Measurements from ENCODE around the gene PPP1R12A.
"Not testable (repeated sequence)": the region's sequence is repeated elsewhere in the genome, so short reads cannot be mapped to it uniquely, and the experiment has no call there.

PPP1R12A gene

DNA sequence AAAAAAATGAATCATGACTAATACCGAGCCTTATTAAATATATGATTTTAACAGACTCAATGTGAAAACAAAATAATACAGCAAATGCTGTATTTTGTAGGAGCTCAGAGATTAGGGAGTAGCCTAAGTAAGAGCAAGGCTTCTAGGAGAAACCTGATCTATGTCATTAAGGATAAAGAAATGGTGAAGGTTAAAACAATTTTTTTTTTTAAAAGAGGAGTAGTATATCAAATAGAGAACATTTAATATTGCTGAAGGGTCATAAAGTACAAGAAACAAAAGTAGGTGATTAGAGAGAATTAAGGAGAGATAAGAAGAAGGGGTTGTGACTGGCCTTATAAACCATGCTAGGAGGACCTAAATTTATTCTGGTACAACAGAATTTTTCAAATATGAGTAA, 39.1 kb downstream of the PPP1R12A start:
- in situ Hi-C loops (cut with MboI; ENCODE audit: low sequenced_read_pairs) = no loop called here

DNA sequence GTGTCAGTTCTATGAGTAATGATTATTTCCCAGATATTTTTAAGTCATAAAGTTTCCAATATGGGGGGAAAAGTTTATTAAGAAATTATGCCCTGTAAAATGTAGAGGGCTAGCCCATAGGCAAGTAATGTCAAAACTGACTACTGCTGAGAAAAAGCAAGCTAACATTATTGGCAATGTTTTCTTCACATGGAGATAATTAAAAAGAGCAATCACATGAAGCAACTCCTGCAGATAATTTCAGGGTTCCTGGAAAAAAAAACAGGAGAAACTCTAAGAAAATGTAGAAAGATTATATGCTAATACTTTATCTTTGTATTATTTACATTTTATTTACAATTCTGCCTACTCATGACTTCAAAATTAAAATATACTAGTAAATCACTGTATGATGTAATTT, 39.8 kb downstream of the PPP1R12A start:
- in situ Hi-C loops (cut with MboI; ENCODE audit: low sequenced_read_pairs) = no loop called here

DNA sequence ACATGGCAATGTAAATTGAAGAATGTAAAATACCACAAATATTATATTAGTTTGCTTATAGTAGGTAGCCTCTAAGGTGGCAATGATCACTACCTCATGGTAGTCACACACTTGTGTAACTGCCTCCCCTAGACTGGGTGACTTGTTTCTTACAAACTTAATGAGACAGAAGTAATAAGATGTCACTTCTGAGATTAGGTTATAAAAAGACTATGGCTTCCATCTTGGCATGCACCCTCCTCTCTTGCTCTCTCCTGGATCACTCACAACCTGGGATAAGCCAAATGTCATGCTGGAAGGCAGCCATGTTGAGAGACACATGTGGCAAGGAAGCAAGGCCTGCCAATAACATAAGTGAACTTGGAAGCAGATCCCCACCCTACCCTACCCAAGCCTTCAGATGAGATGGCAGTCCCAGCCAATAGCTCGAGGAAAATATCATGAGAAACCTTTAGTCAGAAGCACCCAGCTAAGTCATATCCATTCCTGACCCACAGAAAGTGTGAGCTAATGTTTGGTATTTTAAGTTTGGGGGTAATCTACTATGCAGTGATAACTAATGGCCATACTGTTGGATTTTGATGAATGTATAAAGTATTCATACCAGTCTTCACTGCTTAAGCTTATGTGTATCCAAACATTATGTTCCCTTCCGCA, 43.3 kb downstream of the PPP1R12A start:
- in situ Hi-C loops (cut with MboI; ENCODE audit: low sequenced_read_pairs) = no loop called here

DNA sequence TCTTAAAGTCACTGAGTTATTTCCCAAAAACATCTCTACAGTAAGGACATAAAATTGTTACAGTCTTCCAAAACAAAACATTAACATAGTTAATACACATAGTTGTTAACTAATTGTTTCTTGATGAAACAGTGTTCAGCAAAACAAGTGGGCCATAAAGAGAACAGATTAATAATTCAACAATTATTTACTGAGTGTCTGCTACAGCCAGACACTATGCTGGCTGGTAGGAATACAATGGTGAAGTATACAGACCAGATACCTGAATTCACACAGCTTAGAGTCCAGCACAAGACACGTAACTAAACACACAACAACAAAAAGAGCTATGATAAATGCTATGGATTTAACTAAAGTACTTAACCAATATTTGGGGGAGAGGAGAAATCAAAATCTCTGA, 47.0 kb downstream of the PPP1R12A start:
- in situ Hi-C loops (cut with MboI; ENCODE audit: low sequenced_read_pairs) = no loop called here

DNA sequence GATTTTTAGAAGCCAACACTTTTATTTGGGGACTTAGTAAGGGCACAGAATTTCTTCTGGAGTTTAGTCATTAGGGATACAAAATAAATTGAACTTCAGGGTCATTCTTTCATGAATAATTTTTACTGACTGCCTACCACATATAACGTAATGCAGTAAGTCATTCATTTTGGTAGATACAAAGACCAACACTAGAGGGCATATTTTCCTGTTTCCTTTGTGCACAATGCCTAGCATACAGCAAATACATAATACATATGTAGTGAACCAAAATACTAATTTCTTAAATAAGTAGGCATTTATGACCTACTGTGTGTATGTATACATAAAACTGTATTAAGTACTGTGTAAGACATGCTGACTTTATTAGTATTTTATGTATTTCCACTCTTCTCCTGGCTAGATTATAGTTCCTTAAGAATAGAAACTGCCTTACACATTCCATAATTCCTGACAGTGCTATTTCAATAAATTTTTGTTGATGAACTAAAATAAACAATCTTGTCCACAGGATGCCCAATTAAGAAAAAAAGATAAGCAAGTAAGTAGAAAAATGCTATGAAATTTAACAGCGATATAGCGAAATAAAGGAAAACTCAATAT, 47.9 kb downstream of the PPP1R12A start:
- in situ Hi-C loops (cut with MboI; ENCODE audit: low sequenced_read_pairs) = no loop called here

DNA sequence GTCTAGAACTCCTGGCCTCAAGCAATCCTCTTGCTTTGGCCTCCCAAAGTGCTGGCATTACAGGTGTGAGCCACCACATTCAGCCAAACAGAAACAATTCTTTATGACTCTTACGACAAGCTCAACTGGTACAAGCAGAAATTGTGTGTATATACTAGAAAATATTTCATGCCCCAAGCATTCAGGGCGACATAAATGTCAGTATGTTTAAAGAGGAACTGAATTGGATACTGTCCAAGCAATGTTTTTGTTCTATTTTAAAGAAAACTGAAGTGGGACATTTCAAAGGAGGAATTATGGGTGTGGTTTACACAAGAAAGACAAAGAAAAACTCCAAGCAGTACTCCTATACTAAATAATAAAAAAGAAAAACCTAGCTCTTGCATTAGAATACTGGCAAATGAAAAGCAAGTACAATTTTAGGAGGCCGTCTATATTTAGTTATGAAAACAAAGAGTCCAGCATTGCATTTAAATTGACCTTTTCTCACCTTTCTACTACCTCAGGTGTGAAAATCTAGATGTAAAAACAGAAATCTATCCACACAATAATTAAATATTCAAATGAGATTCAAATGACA, 48.9 kb downstream of the PPP1R12A start:
- in situ Hi-C loops (cut with MboI; ENCODE audit: low sequenced_read_pairs) = no loop called here

DNA sequence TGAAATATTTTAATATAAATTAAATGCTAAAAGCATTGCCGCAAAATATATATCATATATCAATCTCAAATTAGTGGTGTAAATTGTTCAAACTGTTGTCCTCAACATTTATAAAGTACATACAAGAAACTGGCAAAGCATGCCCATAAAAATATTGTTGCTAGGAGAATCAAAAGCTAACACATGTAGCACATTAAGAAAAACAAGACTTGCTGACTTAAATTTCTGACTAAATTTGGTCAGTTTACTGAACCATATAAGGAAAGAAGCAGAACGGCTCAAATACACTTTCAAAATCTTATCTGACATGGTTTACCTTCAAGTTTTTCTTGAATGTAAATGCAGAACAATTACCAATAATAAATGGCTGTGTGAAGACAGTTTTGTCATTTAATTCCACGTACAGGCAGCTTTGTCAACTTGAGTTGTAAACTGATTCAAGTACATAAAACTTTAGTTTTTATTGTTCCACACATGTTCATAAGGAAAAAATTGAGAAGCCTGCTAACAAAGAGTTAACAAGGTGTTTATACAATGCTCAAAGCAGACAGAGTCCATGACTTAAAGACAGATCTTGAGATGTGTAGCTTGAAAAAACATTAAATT, 50.4 kb downstream of the PPP1R12A start:
- in situ Hi-C loops (cut with MboI; ENCODE audit: low sequenced_read_pairs) = no loop called here

DNA sequence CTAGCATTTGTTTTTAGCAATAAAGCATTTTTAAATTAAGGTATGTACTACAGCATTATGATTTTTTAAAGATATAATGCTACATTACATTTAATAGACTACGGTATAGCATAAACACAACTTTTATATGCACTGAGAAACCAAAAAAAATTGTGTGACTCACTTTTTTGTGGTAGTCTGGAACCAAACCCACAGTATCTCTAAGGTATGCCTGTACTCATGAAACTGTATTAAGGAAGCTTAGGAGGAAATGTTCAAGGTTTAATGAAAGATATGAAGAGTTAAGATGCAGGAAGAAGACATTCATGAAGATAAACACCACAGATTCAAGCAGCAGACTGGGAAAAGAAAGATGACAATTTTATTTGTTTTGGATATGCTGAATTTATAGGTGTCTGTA, 51.7 kb downstream of the PPP1R12A start:
- in situ Hi-C loops (cut with MboI; ENCODE audit: low sequenced_read_pairs) = no loop called here

DNA sequence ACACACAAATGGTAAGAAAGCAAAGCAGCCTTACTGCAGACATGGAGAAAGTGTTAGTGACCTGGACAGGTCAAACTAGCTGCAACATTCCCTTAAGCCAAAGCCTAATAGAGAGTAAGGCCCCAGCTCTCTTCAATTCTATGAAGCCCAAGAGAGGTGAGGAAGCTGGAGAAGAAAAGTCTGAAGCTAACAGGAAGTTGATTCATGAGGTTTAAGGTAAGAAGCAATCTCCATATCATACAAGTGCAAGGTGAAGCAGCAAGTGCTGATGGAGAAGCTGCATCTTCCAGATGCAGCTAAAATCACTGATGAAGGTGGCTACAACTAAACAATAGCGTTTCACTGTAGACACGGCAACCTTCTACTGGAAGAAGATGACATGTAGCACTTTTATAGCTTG, 53.5 kb downstream of the PPP1R12A start:
- in situ Hi-C loops (cut with MboI; ENCODE audit: low sequenced_read_pairs) = no loop called here

DNA sequence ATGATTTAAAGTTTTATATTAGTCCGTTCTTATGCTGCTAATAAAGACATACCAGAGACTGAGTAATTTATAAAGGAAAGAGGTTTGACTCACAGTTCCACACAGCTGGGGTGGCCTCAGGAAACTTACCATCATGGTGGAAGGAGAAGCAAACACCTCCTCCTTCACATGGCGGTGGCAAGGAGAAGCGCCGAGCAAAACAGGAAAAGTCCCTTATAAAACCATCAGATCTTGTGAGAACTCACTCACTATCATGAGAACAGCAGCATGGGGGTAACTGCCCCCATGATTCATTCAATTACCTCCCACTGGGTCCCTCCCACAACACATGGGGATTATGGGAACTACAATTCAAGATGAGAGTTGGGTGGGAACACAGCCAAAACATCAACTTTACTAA, 56.4 kb downstream of the PPP1R12A start:
- in situ Hi-C loops (cut with MboI; ENCODE audit: low sequenced_read_pairs) = not testable (repeated sequence)

DNA sequence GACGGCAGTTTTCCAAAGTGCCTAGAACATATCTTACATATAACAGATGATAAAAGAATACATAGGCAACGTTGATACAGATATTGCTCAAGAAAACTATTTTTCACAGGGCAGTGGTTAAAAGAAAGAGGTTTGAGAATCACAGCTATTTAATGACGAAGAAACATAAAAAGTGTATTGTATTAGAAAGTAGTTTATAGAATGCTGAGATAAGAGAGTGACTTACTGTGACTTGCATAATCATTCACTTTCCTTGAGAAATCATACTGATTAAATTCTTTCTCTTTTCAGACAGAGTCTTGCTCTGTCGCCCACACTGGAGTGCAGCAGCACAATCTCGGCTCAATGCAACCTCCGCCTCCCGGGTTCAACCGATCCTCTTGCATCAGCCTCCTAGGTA, 57.7 kb downstream of the PPP1R12A start:
- in situ Hi-C loops (cut with MboI; ENCODE audit: low sequenced_read_pairs) = no loop called here

DNA sequence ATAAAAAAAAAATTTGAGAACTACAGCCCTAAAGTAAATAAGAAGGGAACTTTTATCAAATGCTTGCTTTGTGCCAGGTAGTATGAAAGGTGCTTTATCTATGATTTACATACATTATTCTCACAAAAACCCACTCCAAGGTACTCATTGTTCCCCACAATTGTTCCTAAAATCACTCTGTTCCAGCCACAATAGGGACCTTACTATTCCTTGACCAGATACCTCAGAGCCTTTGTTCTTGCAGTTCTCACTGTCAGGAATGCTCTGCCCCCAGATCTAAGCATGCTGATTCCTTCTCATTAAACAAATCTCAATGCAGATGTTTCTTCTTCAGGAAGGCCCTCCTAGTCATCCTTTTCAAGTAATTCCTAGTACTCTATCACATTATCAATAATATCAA, 60.2 kb downstream of the PPP1R12A start:
- in situ Hi-C loops (cut with MboI; ENCODE audit: low sequenced_read_pairs) = no loop called here

DNA sequence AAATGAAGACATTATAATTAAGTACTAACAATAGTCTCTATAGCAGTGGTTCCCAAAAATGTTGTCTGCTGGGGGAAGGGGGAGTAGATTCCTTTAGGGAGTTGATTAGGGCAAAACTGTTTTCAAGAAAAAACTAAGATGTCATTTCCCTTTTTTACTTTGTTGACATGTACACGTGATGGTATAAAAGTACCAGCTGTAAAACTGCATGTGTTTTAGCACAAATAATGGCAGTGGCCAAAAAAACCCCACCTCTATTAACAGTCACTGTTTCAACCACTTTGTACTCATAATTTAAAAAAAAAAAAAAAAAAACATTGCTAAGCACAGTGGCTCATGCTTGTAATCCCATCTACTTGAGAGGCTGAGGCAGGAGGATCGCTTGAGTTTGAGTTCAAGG, 61.7 kb downstream of the PPP1R12A start:
- in situ Hi-C loops (cut with MboI; ENCODE audit: low sequenced_read_pairs) = no loop called here

DNA sequence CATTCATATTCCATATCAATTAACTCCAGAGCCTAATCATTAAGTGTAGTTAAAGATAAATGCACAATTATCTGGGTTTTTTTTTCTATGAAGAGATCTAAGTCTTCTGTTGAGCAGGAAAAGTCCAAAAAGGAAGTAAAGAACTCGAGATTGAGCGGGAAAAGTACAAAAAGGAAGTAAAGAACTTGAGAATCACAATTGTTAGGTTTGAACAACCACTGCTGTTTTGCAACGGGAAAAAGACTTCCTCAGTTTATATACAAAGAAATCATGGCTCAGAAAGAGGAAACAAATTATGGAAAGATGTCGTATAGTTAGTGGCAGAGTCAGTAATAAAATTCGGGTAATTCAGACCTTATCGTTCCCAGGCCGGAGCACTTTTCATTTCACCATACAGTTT, 63.3 kb downstream of the PPP1R12A start:
- in situ Hi-C loops (cut with MboI; ENCODE audit: low sequenced_read_pairs) = no loop called here

DNA sequence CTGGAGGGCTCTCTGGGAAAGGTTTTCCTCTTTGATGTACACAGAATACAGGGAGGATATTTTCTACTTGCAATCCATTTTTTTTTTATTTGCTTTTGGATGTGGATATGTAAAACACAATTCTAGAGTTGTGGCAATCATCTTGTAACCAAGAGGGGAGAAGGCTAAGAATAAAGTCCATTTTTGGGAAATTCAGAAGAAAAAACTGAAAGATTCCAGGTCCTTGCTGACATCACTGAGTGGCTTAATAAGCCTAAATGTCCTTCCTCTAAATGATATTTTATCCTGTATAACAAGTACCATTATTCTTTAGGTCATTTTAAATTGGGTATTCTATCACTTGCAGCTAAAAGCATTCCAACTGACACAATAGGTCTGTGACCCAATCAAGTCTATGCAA, 64.0 kb downstream of the PPP1R12A start:
- in situ Hi-C loops (cut with MboI; ENCODE audit: low sequenced_read_pairs) = no loop called here

DNA sequence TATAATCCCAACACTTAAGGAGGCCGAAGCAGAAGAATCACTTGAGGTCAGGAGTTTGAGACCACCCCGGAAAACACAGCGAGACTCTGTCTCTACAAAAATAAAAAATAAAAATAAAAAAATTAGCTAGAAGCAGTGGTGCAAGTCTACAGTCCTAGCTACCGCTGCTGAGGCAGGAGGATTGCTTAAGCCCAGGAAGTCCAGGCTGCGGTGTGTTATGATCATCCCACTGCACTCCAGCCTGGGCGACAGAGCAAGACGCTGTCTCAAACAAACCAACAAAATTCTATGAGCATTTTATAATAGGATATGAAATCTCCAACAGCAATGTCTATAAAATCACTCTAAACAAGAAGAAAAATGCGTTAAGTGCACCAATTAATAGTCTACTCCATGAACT, 75.3 kb downstream of the PPP1R12A start:
- in situ Hi-C loops (cut with MboI; ENCODE audit: low sequenced_read_pairs) = no loop called here

DNA sequence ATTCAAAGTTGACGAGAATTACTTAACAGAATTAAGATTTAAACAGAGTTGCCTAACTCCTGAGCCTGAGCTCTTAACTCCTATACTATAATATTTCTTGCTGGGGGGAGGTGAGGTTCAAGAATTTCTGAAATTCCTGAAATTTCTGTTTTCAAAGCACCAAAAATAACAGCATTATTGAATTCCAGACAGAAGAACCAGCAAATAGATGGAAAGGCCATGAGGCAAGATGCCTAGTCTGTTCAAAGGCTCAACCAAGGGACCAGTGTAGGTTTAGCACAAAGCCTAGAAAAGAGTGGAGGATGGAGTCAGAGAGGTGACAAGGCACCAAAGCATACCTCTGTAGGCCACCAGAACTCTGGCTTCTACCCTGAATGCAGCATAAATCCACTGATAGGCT, 76.4 kb downstream of the PPP1R12A start:
- in situ Hi-C loops (cut with MboI; ENCODE audit: low sequenced_read_pairs) = no loop called here

DNA sequence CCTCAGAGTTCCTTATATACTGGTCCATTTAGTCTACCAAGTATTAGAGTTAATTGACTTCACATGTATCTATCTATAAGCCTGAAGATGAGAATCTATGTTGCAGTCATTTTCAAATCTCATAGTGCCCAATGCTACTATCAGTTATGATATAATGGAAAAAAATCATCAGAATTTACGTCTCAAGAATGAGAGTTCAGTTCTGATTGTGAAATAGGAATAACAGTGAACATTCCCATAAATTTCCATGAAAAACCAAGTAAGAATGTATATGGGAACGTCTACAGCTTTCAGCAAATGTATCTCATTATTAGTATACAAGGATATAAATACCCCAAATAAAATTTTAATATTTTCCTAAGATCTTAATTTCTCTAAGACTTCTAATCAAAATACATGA, 77.2 kb downstream of the PPP1R12A start:
- in situ Hi-C loops (cut with MboI; ENCODE audit: low sequenced_read_pairs) = no loop called here

DNA sequence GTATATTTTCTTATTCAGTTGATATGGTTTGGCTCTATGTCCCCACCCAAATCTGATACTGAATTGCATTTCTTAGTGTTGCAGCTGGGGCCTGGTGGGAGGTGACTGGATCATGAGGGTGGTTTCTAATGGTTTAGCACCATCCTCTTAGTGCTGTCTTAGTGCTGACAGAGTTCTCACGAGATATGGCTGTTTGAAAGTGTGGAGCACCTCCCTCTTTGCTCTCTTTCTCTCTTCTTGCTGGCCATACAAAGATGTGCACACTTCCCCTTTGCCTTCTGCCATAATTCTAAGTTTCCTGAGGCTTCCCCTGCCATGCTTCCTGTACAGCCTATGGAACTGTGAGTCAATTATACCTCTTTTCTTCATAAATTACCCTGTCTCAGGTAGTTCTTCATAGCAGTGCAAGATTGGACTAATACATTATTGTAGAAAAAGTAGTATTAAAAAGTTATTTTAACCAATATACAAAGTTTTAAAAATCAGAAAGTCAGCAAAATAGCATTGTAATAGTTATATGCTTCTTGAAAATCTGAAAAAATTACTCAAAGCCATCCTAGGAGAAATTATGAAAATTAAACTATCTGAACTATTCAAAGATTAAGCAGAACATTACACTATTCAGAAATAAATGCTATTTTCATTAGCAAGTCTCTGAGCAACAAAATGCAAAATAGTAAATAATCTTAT, 84.1 kb downstream of the PPP1R12A start:
- in situ Hi-C loops (cut with MboI; ENCODE audit: low sequenced_read_pairs) = no loop called here

DNA sequence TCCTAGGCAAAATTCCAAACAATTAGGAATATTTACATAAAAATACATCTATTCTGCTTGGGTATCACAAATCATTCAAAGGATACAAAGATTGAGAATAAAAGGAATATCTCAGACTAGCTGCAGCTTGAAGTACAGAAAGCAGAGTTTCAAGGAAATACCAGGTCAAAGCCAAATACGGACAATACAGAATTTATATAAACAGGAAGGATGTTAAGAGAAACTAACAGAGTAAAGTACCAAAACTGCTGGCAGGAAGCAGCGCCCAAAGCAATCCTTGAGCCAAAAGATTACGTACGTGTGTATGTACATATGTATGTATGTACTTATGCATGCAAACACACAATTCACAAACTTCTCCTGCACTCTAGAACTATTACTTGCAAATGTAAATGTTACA, 86.6 kb downstream of the PPP1R12A start:
- in situ Hi-C loops (cut with MboI; ENCODE audit: low sequenced_read_pairs) = no loop called here

DNA sequence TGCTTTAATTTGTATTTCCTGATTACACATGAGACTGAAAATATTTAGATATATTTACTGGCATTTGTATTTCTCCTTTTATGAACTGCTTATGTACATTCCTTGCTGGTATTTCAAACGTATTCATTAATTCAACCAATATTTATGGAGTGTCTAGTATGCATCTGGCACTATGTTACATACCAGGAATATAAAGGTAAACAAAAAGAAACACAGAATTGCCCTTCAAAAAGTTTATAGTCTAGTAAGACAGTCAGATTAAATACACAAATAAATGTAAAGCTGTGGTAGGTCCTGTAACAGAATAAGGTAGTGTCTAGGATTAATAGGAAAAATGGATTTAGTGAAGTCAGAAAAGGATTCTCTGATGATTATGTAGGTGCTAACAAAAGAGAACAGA, 87.5 kb downstream of the PPP1R12A start:
- in situ Hi-C loops (cut with MboI; ENCODE audit: low sequenced_read_pairs) = no loop called here

DNA sequence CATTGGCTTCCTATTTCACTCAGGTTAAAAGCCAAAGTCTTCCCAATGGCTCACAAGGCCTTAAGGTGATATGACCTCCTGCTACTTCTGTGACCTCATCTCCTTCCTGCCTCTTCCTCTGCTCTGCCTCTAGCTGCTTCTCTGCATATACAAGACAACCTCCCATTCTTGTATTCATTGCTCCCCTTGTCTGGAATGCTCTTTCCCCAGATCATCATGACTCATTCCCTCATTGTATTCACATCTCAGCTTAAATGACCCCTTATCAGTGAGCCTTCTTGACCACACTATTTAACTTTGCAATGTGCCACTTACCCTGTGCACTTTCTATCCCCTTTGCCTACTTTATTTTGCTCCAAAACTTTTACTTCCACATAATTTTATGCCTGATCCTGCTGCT, 90.2 kb downstream of the PPP1R12A start:
- in situ Hi-C loops (cut with MboI; ENCODE audit: low sequenced_read_pairs) = no loop called here
